Thyroid gland (tissue), 4 donors: ENCODE data around the gene TOGARAM2.

ENCODE experiments used
- POLR2A ChIP-seq, 2 donors: fragments of 450-650 bp; IDR thresholded peaks; one replicate each; pipeline ENCODE4 v1.6.1; 2017; ENCODE audit warnings: antibody characterized with exemption in 2 of 2, mild to moderate bottlenecking in 2 of 2, moderate library complexity in 1 of 2
- TF ChIP-seq, protein P1 (sequence below), 6 experiments: fragments of 200-600 bp in 3 of 6; fragments of 450-650 bp in 3 of 6; sonication (generic) in 3 of 6; IDR thresholded peaks; one replicate each; pipeline ENCODE4 v1.5.1; 2016 to 2019; ENCODE audit warnings: antibody characterized with exemption in 6 of 6, mild to moderate bottlenecking in 2 of 6, inconsistent platforms in 1 of 6, moderate library complexity in 1 of 6

DNA sequence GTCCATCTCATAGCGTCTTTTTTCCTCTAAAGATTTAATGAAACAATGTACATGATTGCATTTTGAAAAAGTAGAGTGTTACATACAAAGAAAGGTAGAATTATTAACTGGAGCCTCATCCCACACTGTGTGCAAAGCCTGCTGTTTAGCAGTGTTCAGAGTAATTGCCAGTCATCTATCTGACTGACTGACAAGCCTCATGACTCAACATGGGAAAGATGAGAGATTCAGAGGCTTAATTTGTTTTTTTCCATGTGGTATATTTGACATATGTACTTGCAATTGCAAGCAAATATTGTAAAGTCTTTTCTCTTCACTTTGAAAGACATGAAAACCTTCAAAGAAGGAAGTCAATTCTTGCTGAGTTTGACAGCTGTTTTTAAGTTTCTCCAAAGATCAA lies 78.5 kb downstream of the TOGARAM2 start:
- TF ChIP-seq, protein P1, sequence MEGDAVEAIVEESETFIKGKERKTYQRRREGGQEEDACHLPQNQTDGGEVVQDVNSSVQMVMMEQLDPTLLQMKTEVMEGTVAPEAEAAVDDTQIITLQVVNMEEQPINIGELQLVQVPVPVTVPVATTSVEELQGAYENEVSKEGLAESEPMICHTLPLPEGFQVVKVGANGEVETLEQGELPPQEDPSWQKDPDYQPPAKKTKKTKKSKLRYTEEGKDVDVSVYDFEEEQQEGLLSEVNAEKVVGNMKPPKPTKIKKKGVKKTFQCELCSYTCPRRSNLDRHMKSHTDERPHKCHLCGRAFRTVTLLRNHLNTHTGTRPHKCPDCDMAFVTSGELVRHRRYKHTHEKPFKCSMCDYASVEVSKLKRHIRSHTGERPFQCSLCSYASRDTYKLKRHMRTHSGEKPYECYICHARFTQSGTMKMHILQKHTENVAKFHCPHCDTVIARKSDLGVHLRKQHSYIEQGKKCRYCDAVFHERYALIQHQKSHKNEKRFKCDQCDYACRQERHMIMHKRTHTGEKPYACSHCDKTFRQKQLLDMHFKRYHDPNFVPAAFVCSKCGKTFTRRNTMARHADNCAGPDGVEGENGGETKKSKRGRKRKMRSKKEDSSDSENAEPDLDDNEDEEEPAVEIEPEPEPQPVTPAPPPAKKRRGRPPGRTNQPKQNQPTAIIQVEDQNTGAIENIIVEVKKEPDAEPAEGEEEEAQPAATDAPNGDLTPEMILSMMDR (IDR thresholded peaks at IDR 0.05) = no peak
- TF ChIP-seq POLR2A (IDR thresholded peaks at IDR 0.05) = no peak
